GM19193 (cell line): ENCODE measurements around the gene SCAMP1.

Experiments
- POLR2A ChIP-seq: IDR thresholded peaks from 4 replicates; pipeline ENCODE4 v1.6.1; 2011; ENCODE audit not compliant: insufficient read depth, insufficient read length; ENCODE audit errors: extremely low read depth

Gene SCAMP1

GRCh38 chr5:78447775-78448424 lies 87.5 kb downstream of the SCAMP1 start:
- no peak for TF ChIP-seq POLR2A

DNA sequence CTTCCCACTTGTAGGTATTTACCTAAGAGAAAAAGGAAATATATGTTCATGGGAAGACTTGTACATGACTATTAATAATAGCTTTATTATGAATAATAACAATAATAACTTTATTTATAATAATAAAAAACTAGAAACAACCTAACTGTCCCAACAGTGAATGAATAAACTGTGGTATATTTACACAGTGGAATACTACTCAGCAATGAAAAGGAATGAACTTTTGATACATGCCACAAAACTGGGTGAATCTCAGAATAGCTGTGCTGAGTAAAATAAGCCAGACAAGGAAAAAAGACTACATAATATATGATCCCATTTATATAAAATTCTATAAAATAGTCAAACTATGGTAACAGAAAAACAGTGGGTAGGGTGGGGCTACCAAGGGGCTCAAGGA lies 88.7 kb downstream of the SCAMP1 start:
- TF ChIP-seq POLR2A: no peak

DNA sequence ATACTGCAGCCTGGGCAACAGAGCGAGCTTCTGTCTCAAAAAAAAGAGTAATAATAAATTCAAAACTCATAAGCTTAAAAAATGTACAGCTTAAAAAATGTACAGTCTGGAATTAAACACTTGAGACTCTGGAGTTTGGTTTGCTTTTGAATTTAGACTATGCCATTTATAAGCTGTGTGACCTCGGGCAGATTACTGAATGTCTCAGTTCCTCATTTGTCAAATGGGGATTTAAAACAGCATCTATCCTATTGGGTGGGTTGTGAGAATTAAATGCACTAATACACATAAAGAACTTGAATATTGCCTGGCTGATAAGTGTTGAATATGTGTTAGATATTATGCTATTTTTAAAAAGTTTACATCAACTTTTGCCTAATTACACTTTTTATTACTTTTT lies 98.4 kb downstream of the SCAMP1 start:
- TF ChIP-seq POLR2A: no peak

DNA sequence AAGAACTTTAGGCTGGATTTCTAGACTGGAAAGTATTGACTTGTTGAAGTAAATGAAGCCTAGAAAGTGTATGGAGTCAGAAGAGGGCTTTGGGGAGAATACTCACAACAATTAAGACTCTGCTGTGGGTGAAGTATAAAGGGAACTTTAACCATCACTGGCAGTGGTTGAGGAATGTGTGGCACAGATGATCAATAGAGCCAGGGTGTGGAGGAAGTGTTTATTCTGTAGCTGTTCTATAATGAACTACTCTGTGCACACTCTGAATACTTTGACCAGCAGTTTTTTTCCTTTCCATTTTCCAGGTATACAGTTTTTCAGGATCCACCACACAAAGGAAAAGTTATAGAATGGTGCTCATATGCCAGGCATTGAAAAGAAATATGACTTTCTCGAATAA lies 106.7 kb downstream of the SCAMP1 start:
- TF ChIP-seq POLR2A: no peak

DNA sequence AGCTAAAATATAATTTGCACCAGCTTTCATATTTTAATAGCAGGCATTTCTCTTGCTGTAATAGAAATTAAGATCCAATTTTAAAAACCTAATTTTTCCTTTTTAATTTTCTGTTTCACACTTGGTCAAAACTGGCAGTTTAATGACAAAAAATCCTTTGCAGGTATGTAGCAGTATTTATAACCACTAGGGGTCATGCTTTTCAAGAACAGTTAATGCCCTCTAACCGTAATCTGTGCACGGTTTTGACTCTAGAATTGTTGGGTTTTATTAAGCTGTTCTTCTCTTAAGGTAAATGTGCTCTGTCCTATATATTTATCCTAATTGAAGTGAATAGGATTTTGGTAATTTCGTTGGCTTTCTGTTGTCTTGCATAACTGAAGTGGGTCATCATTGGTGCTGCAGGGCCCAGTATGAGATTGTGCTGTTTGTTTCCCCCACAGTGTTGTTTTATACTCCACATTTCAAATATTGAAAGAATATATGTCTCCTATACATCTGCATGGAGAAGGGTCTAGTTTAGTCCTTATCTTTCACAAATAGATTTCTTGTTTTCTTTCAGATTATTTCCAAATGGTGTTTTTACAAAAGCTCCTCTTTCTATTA lies 107.4 kb downstream of the SCAMP1 start:
- TF ChIP-seq POLR2A: no peak

DNA sequence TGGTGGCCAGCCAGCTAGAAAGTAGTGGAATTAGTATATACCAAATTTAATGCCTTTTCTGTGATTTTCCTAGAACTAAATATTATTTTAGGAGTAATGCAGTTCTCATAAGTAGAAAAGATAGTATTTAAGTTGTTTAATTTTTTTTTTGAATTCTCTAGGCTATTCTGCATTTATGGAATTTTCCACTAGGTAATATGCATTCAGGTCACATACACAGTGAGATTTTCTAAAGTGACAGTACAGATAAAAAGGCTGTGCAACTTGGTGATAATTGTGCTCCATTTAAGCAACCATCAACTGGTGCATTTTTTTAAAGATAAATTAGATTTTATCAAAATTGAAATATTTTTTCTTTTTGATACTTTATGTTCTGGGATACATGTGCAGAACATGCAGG lies 111.5 kb downstream of the SCAMP1 start:
- TF ChIP-seq POLR2A: no peak

- no peak for TF ChIP-seq POLR2A
These were observed 112.2 kb downstream of the SCAMP1 start for GRCh38 chr5:78472469-78473106.

- TF ChIP-seq POLR2A: no peak
These were observed 113.3 kb downstream of the SCAMP1 start for GRCh38 chr5:78473751-78474150.

DNA sequence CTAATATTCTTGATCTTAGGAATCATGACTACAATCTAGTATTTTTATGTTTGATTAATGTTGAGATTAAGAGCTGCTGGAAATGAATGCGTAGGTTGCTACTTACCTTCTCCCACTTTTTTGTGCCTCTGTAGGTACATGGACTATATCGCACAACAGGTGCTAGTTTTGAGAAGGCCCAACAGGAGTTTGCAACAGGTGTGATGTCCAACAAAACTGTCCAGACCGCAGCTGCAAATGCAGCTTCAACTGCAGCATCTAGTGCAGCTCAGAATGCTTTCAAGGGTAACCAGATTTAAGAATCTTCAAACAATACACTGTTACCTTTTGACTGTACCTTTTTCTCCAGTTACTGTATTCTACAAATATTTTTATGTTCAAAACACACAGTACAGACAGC lies 115.0 kb downstream of the SCAMP1 start:
- no peak for TF ChIP-seq POLR2A

- TF ChIP-seq POLR2A: no peak
These were observed 116.4 kb downstream of the SCAMP1 start for GRCh38 chr5:78476795-78477194.

DNA sequence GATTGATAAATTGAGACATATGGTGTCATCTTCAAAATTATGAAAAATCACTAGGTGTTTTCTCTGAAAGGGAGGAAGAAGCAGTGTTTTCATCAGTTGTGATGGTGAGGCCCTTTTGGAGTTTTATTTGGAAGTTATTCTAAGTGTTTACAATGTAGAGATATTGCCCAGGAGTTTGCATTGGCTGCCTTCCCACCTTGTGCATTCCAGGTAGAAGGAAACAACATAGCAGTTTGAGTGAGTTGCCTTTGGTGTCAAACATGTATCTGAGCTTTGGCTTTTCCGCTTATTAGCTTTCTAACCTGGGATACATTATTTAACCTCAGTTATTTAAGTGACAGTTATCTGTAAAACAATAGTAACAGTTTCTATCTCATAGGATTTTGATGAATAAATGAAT lies 122.5 kb downstream of the SCAMP1 start:
- TF ChIP-seq POLR2A: no peak

DNA sequence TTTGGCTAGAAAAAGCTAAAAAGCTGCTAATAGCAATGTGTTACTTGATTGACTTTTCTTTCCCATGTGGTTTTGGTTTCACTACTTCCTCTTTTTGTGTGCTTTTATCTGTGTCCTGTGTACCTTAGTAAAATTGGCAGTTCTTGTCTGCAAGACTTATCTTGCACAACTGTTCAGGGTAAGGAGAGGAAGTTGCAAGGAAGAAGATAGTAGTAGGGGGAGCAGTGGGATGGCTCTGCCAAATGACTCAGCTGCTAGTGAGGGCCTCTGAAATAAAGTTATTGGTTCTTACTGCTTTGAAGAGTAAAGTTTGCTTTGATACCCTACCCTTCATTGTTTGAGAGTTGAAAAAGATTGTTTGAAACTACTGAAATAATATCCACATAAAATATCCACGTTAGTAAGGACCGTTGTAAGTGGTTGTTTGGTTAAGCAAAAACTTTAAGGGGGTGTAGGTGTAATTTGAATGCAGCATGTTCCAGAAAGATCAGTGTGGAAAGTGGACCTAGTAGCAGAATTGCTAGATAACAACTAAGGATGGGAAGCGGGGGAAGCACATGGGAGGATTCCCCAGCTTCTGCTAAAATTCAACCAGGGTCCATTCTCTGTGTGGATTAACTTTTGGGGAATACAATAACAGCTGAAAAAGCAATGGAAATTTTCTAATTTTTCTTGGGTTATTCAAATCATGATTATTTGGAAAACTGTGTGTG lies 123.5 kb downstream of the SCAMP1 start:
- TF ChIP-seq POLR2A: no peak

DNA sequence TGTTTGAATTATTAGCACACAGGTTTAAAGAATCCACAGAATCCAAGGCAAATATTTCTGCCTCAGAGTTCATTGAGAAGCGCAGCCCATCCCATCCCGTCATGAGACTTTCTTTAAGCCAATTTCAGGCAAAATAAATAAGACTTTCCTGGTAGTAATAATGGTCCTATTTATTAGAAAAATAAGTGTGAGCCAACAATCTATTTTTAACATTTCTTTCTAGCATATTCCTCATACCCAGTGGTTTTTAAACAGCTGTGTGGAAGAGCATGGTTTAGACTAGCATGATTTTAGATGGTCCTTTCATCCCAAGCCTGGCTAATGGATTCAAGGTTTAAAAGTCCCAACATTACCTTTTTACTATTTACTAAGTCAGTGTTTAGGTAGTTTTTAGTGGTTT lies 125.8 kb downstream of the SCAMP1 start:
- no peak for TF ChIP-seq POLR2A

DNA sequence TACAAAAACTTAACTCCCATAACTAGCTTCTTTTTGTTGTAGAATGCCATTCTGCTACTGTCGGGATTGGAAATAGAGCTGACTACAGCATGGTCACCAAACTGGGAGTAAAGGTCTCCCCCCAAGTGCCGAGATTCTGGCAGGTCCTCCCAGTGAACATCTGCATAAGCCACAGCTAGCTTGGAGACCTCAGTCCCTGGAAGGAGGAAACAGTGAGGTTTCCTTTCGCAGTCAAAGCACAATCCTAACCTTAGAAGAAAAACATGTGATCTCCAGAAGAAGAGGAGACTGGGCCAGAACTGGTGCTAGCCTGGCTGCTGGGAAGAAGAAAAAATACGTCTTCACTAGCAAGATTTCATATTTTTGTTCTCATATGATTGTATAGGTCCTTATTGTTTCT lies 127.4 kb downstream of the SCAMP1 start:
- no peak for TF ChIP-seq POLR2A

- no peak for TF ChIP-seq POLR2A
These were observed 130.5 kb downstream of the SCAMP1 start for GRCh38 chr5:78490709-78491485.
